ENCODE data around the gene PAX8.

Gene PAX8

GRCh38 chr2:113218283-113219091 lies 60.2 kb downstream of the PAX8 start:
- no peak for DNase-seq

- DNase-seq = no peak
Observed at GRCh38 chr2:113217455-113218282, 61.1 kb downstream of the PAX8 start.

- DNase-seq = no peak
Observed at GRCh38 chr2:113216891-113217454, 61.7 kb downstream of the PAX8 start.

GRCh38 chr2:113216321-113216720 lies 62.4 kb downstream of the PAX8 start:
- no peak for DNase-seq

- DNase-seq = no peak
Observed at GRCh38 chr2:113215056-113215455, 63.7 kb downstream of the PAX8 start.

GRCh38 chr2:113214141-113214540 lies 64.6 kb downstream of the PAX8 start:
- DNase-seq = no peak

GRCh38 chr2:113213061-113213930 lies 65.4 kb downstream of the PAX8 start:
- DNase-seq = no peak

- no peak for DNase-seq
Observed at GRCh38 chr2:113212245-113213060, 66.3 kb downstream of the PAX8 start.

GRCh38 chr2:113211226-113212105 lies 67.3 kb downstream of the PAX8 start:
- no peak for DNase-seq

- no peak for DNase-seq
Observed at GRCh38 chr2:113209646-113210171, 69.0 kb downstream of the PAX8 start.

- no peak for DNase-seq
Observed at GRCh38 chr2:113209011-113209645, 69.6 kb downstream of the PAX8 start.

GRCh38 chr2:113208396-113208795 lies 70.3 kb downstream of the PAX8 start:
- DNase-seq = no peak

- DNase-seq = no peak
Observed at GRCh38 chr2:113207021-113207420, 71.7 kb downstream of the PAX8 start.

GRCh38 chr2:113206251-113206650 lies 72.5 kb downstream of the PAX8 start:
- DNase-seq = no peak

- DNase-seq = peak; percentile 41
Observed at GRCh38 chr2:113203901-113204519, 74.7 kb downstream of the PAX8 start.

- DNase-seq = no peak
Observed at GRCh38 chr2:113203217-113203530, 75.5 kb downstream of the PAX8 start.

- no peak for DNase-seq
Observed at GRCh38 chr2:113202305-113203216, 76.2 kb downstream of the PAX8 start.

GRCh38 chr2:113201496-113202304 lies 77.0 kb downstream of the PAX8 start:
- DNase-seq = no peak

Data from NCI-H510A (cell line).